Neural progenitor cell (in vitro differentiated cells): ENCODE data around the gene KRTAP5-4. TPM values are rescaled to one million over a fixed set of nuclear protein-coding genes. Genes with fewer than 3 reads are reported as not detected.
"Not testable (repeated sequence)": the region's sequence is repeated elsewhere in the genome, so short reads cannot be mapped to it uniquely, and the experiment has no call there.

Experiments used
- DNase-seq: peaks from one replicate; pipeline ENCODE4 v3.0.0-alpha.2; 2016; ENCODE audit warnings: low spot score
- H2AFZ ChIP-seq: fragments of 200-600 bp; sonication (generic); replicated peaks from 2 replicates; pipeline ENCODE4 v1.6.1; 2016; ENCODE audit warnings: antibody characterized with exemption
- H3F3A ChIP-seq: fragments of 200-600 bp; sonication (generic); 2 replicates; pipeline ENCODE4 v1.6.1; 2016; ENCODE audit warnings: antibody characterized with exemption, low read depth
- H3K27ac ChIP-seq: fragments of 200-600 bp; sonication (generic); 2 replicates; pipeline ENCODE4 v1.5.1; 2016; ENCODE audit warnings: mild to moderate bottlenecking
- H3K27me3 ChIP-seq: fragments of 200-600 bp; sonication (generic); 2 replicates; pipeline ENCODE4 v1.6.1; 2016; ENCODE audit warnings: mild to moderate bottlenecking, moderate library complexity
- H3K36me3 ChIP-seq: fragments of 200-600 bp; sonication (generic); 2 replicates; pipeline ENCODE4 v1.5.1; 2016
- H3K4me1 ChIP-seq: fragments of 200-600 bp; sonication (generic); 2 replicates; pipeline ENCODE4 v1.6.1; 2016; ENCODE audit warnings: mixed run types
- H3K4me2 ChIP-seq: fragments of 200-600 bp; sonication (generic); 2 replicates; pipeline ENCODE4 v1.6.1; 2016
- H3K4me3 ChIP-seq: fragments of 200-600 bp; sonication (generic); 2 replicates; pipeline ENCODE4 v1.5.1; 2016
- H3K79me2 ChIP-seq: fragments of 200-600 bp; sonication (generic); 2 replicates; pipeline ENCODE4 v1.6.1; 2016; ENCODE audit warnings: low read depth
- H3K9ac ChIP-seq: fragments of 200-600 bp; sonication (generic); 2 replicates; pipeline ENCODE4 v1.6.1; 2016
- H3K9me3 ChIP-seq: fragments of 200-600 bp; sonication (generic); 2 replicates; pipeline ENCODE4 v1.5.1; 2016; ENCODE audit warnings: low read depth
- H4K20me1 ChIP-seq: fragments of 200-600 bp; sonication (generic); 2 replicates; pipeline ENCODE4 v1.6.1; 2016; ENCODE audit warnings: low read depth
- H3K27ac Mint-ChIP-seq: 3 replicates; pipeline ENCODE4 v1.8.0; 2021; ENCODE audit warnings: mixed read lengths
- H3K27me3 Mint-ChIP-seq: 2 replicates; pipeline ENCODE4 v1.8.0; 2022; ENCODE audit warnings: low read depth, mild to moderate bottlenecking, inconsistent platforms, moderate library complexity, mixed read lengths; ENCODE audit not compliant: insufficient read depth
- H3K36me3 Mint-ChIP-seq: 3 replicates; pipeline ENCODE4 v1.8.0; 2021; ENCODE audit warnings: mixed read lengths
- H3K4me1 Mint-ChIP-seq: 3 replicates; pipeline ENCODE4 v1.8.0; 2021; ENCODE audit warnings: mixed read lengths
- H3K4me3 Mint-ChIP-seq: 3 replicates; pipeline ENCODE4 v1.8.0; 2021; ENCODE audit warnings: mild to moderate bottlenecking, moderate library complexity, mixed read lengths
- H3K9me3 Mint-ChIP-seq: 3 replicates; pipeline ENCODE4 v1.8.0; 2020; ENCODE audit warnings: mixed read lengths
- CTCF ChIP-seq: fragments of 200-600 bp; sonication (generic); IDR thresholded peaks from 2 replicates; pipeline ENCODE4 v1.5.1; 2017; ENCODE audit warnings: antibody characterized with exemption, mild to moderate bottlenecking
- EZH2 ChIP-seq: fragments of 200-600 bp; sonication (generic); IDR thresholded peaks from 2 replicates; pipeline ENCODE4 v1.6.1; 2017; ENCODE audit warnings: antibody characterized with exemption, mild to moderate bottlenecking, moderate library complexity
- EZH2phosphoT487 ChIP-seq: fragments of 200-600 bp; sonication (generic); IDR thresholded peaks from 2 replicates; pipeline ENCODE4 v1.6.1; 2017; ENCODE audit warnings: antibody characterized with exemption
- total RNA-seq: library from RNA; depleted of rRNA; stranded (reverse); fragments of >200 nt; gene quantifications from 2 replicates; pipeline ENCODE4 v1.2.3, GENCODE V29; 2015; ENCODE audit warnings: low replicate concordance

KRTAP5-4 gene
- total RNA-seq, 1 donor from 2014 or later = not detected

GRCh38 chr11:1650034-1650917 lies 28.3 kb upstream of the KRTAP5-4 start:
- no peaks in the 10 kb centered on the region for H3K4me1 ChIP-seq
- no peaks in the 10 kb centered on the region for H3F3A ChIP-seq
- H3K9me3 ChIP-seq = no peaks in the 10 kb centered on the region
- no peaks in the 10 kb centered on the region for H3K36me3 ChIP-seq
- H3K27ac ChIP-seq = no peak overlapping the region
- Mint-ChIP-seq H3K27me3 (peaks cover 12% of the 10 kb centered on the region), H3K36me3 (no peaks in the 10 kb centered on the region), H3K4me1 (no peaks in the 10 kb centered on the region), H3K27ac (no peak overlapping the region), H3K4me3 (no peak overlapping the region), H3K9me3 (no peaks in the 10 kb centered on the region)
- H3K4me3 ChIP-seq = no peak overlapping the region
- no peak overlapping the region for H3K9ac ChIP-seq
- no peak overlapping the region for H3K4me2 ChIP-seq
- no peak for DNase-seq
- no peaks in the 10 kb centered on the region for H3K79me2 ChIP-seq
- no peaks in the 10 kb centered on the region for H4K20me1 ChIP-seq
- TF ChIP-seq CTCF (no peak), EZH2 (no peak), EZH2phosphoT487 (no peak)
- no peak overlapping the region for H2AFZ ChIP-seq
- peaks cover 25% of the 10 kb centered on the region for H3K27me3 ChIP-seq

GRCh38 chr11:1648653-1649420 lies 26.9 kb upstream of the KRTAP5-4 start:
- DNase-seq = no peak
- no peak overlapping the region for H3K4me3 ChIP-seq
- H4K20me1 ChIP-seq = no peaks in the 10 kb centered on the region
- no peaks in the 10 kb centered on the region for H3K9me3 ChIP-seq
- no peak overlapping the region for H2AFZ ChIP-seq
- Mint-ChIP-seq H3K27me3 (peaks cover 14% of the 10 kb centered on the region), H3K4me3 (no peak overlapping the region), H3K36me3 (no peaks in the 10 kb centered on the region), H3K27ac (no peak overlapping the region), H3K9me3 (no peaks in the 10 kb centered on the region), H3K4me1 (no peaks in the 10 kb centered on the region)
- H3K4me2 ChIP-seq = no peak overlapping the region
- TF ChIP-seq EZH2phosphoT487 (no peak), EZH2 (no peak), CTCF (no peak)
- no peaks in the 10 kb centered on the region for H3F3A ChIP-seq
- H3K27ac ChIP-seq = no peak overlapping the region
- peaks cover 25% of the 10 kb centered on the region for H3K27me3 ChIP-seq
- no peaks in the 10 kb centered on the region for H3K4me1 ChIP-seq
- no peaks in the 10 kb centered on the region for H3K79me2 ChIP-seq
- no peaks in the 10 kb centered on the region for H3K36me3 ChIP-seq
- H3K9ac ChIP-seq = no peak overlapping the region

- Histone ChIP-seq H3K79me2 (no peaks in the 10 kb centered on the region), H3K27me3 (peaks cover 17% of the 10 kb centered on the region), H3K9me3 (no peaks in the 10 kb centered on the region), H3K4me3 (no peak overlapping the region), H3K4me1 (no peaks in the 10 kb centered on the region), H3K36me3 (no peaks in the 10 kb centered on the region), H3F3A (no peaks in the 10 kb centered on the region), H3K9ac (no peak overlapping the region), H3K4me2 (no peak overlapping the region), H4K20me1 (no peaks in the 10 kb centered on the region), H3K27ac (no peak overlapping the region), H2AFZ (no peak overlapping the region)
- Mint-ChIP-seq H3K9me3 (no peaks in the 10 kb centered on the region), H3K27ac (no peak overlapping the region), H3K4me1 (no peaks in the 10 kb centered on the region), H3K36me3 (no peaks in the 10 kb centered on the region), H3K27me3 (peaks cover 14% of the 10 kb centered on the region), H3K4me3 (no peak overlapping the region)
- no peak for TF ChIP-seq EZH2phosphoT487
- TF ChIP-seq EZH2 = no peak
- TF ChIP-seq CTCF = no peak
- DNase-seq = no peak
These were observed 26.1 kb upstream of the KRTAP5-4 start for GRCh38 chr11:1647901-1648652.

GRCh38 chr11:1646540-1646939 lies 24.6 kb upstream of the KRTAP5-4 start:
- not testable (repeated sequence) for H3K9me3 ChIP-seq, H3K79me2 ChIP-seq, H3K27ac ChIP-seq, H3K36me3 Mint-ChIP-seq, H4K20me1 ChIP-seq, H3K36me3 ChIP-seq, H3K4me2 ChIP-seq, H3K9me3 Mint-ChIP-seq, H3F3A ChIP-seq, DNase-seq, H2AFZ ChIP-seq, H3K27me3 ChIP-seq, H3K4me1 ChIP-seq, H3K9ac ChIP-seq, H3K27ac Mint-ChIP-seq, H3K4me3 ChIP-seq, H3K4me3 Mint-ChIP-seq, H3K4me1 Mint-ChIP-seq
- peaks cover 12% of the 10 kb centered on the region for H3K27me3 Mint-ChIP-seq
